Measurements from ENCODE around the gene SLC24A4.

- TF ChIP-seq CTCF (conservative IDR thresholded peaks at IDR 0.05; ENCODE audit: low read length) = no peak
- no peak for TF ChIP-seq EZH2phosphoT487 (IDR thresholded peaks at IDR 0.05; ENCODE audit: borderline replicate concordance)
Measured at GRCh38 chr14:92285311-92285710, 37.7 kb upstream of the SLC24A4 start.
